PC-3 (cell line): Measurements from ENCODE around the gene NLGN2.

ENCODE experiments used
- CTCF ChIP-seq: fragments of 300-600 bp; sonication (generic); conservative IDR thresholded peaks from 2 replicates; pipeline ENCODE4 v1.5.1; 2017; ENCODE audit warnings: antibody characterized with exemption, low read depth, mild to moderate bottlenecking, low read length
- EZH2 ChIP-seq: fragments of 300-600 bp; sonication (generic); IDR thresholded peaks from one replicate; pipeline ENCODE4 v1.6.1; 2017; ENCODE audit warnings: antibody characterized with exemption, mild to moderate bottlenecking, low read length; ENCODE audit not compliant: unreplicated experiment

- no peak for TF ChIP-seq CTCF
- TF ChIP-seq EZH2, result no peak
Measured at GRCh38 chr17:7421186-7421585, 13.5 kb downstream of the NLGN2 start.
